A673 (cell line): Measurements from ENCODE around the gene DPYSL4. TPM values are rescaled to one million over a fixed set of nuclear protein-coding genes. Genes with fewer than 3 reads are reported as not detected.
"Not testable (repeated sequence)": the region's sequence is repeated elsewhere in the genome, so short reads cannot be mapped to it uniquely, and the experiment has no call there.

ENCODE experiments used
- BruUV-seq: library from RNA; stranded (reverse); fragments of 400-500 nt; replicated peaks from 2 replicates; lab custom pipeline; 2021; lab: Mats Ljungman, UMichigan
- CTCF ChIA-PET: fragments of 300-600 bp; sonication (Branson Sonifier 250); formaldehyde crosslinking; loops from one replicate; lab custom pipeline; 2022; ENCODE audit warnings: antibody characterized with exemption; lab: Charles Lee
- POLR2A ChIA-PET: fragments of 300-600 bp; sonication (Branson Sonifier 250); formaldehyde crosslinking; loops from one replicate; lab custom pipeline; 2022; ENCODE audit warnings: antibody characterized with exemption; ENCODE audit not compliant: low non-redundant PET; lab: Charles Lee
- DNase-seq: peaks from one replicate; pipeline ENCODE4 v3.0.0-alpha.2; 2015; ENCODE audit warnings: low spot score
- H3K27ac ChIP-seq: fragments of 200-600 bp; sonication (generic); 2 replicates; pipeline ENCODE4 v1.5.1; 2016; ENCODE audit warnings: mixed run types, low read depth, mild to moderate bottlenecking, mixed read lengths, antibody characterized with exemption, low read length; ENCODE audit not compliant: poor library complexity, severe bottlenecking
- H3K27me3 ChIP-seq: fragments of 200-600 bp; sonication (generic); replicated peaks from 2 replicates; pipeline ENCODE4 v1.6.1; 2017; ENCODE audit warnings: mixed run types, low read depth, mild to moderate bottlenecking, mixed read lengths, antibody characterized with exemption, low read length; ENCODE audit not compliant: insufficient read depth, poor library complexity
- H3K36me3 ChIP-seq: fragments of 200-600 bp; sonication (generic); 2 replicates; pipeline ENCODE4 v1.6.1; 2016; ENCODE audit warnings: mixed run types, mild to moderate bottlenecking, mixed read lengths, antibody characterized with exemption, low read length; ENCODE audit not compliant: insufficient read depth, poor library complexity, severe bottlenecking
- H3K4me1 ChIP-seq: fragments of 200-600 bp; sonication (generic); 2 replicates; pipeline ENCODE4 v1.6.1; 2017; ENCODE audit warnings: mixed run types, mild to moderate bottlenecking, mixed read lengths, antibody characterized with exemption, low read length; ENCODE audit not compliant: insufficient read depth, poor library complexity, severe bottlenecking
- H3K4me3 ChIP-seq: fragments of 200-600 bp; sonication (generic); 2 replicates; pipeline ENCODE4 v1.5.1; 2016; ENCODE audit warnings: low read depth, mixed run types, mild to moderate bottlenecking, mixed read lengths, low read length; ENCODE audit not compliant: poor library complexity, severe bottlenecking
- H3K9me3 ChIP-seq: fragments of 200-600 bp; sonication (generic); 2 replicates; pipeline ENCODE4 v1.6.1; 2016; ENCODE audit warnings: mixed run types, low read depth, mild to moderate bottlenecking, mixed read lengths, antibody characterized with exemption, low read length; ENCODE audit not compliant: poor library complexity, severe bottlenecking
- CTCF ChIP-seq: fragments of 300-800, 200-600 bp; sonication (generic); conservative IDR thresholded peaks from 2 replicates; pipeline ENCODE4 v1.5.1; 2017; ENCODE audit warnings: low read depth, mild to moderate bottlenecking, antibody characterized with exemption, low read length, moderate library complexity, mixed read lengths
- EZH2 ChIP-seq: fragments of 200-600 bp; sonication (generic); IDR thresholded peaks from 2 replicates; pipeline ENCODE4 v1.6.1; 2017; ENCODE audit warnings: borderline replicate concordance, low read depth, mild to moderate bottlenecking, mixed read lengths, antibody characterized with exemption, low read length; ENCODE audit not compliant: poor library complexity, severe bottlenecking
- intact Hi-C: fragments of 100-400 bp; cut with micrococcal nuclease; formaldehyde crosslinking; loops from one replicate; pipeline ENCODE4 v1.10.0; 2022; ENCODE audit not compliant: unreplicated experiment
- total RNA-seq: library from RNA; stranded (reverse); gene quantifications from 2 replicates; pipeline ENCODE4 v1.2.3, GENCODE V29; 2021

The DPYSL4 gene
- total RNA-seq, 1 experiment from 2014 or later, result 13.1 TPM

DNA sequence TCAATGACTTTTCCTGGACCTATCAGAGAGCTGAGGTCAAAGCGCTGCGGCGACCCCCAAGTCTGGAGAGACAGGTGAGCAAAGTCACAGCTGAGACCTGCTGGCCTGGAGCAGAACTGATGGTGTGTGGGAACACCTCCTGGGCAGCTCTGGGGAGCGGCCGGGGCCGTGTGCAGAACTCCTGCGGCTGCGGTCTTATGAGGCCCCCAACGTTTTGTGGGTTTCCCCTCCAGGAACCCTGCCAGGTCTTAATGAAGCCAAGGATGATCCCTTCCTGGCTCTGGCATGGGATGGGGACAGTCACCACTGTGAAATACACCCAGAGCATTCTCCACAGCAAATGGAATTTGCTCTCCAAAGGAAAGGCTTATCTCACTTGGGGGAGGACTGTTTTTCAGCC is 26.1 kb downstream of the DPYSL4 start:
- DNase-seq, result no peak
- Histone ChIP-seq H3K9me3 (no peaks in the 10 kb centered on the region), H3K4me3 (no peak overlapping the region), H3K27ac (no peak overlapping the region), H3K27me3 (no peaks in the 10 kb centered on the region), H3K36me3 (no peaks in the 10 kb centered on the region), H3K4me1 (no peaks in the 10 kb centered on the region)
- no TSS peak for BruUV-seq
- intact Hi-C loops, result no loop called here
- ChIA-PET POLR2A (no interaction called here), CTCF (no interaction called here)
- TF ChIP-seq CTCF (no peak), EZH2 (no peak)

- Histone ChIP-seq H3K36me3 (no peaks in the 10 kb centered on the region), H3K27me3 (no peaks in the 10 kb centered on the region), H3K9me3 (no peaks in the 10 kb centered on the region), H3K27ac (no peak overlapping the region), H3K4me3 (no peak overlapping the region), H3K4me1 (no peaks in the 10 kb centered on the region)
- intact Hi-C loops, result no loop called here
- CTCF ChIA-PET, result no interaction called here
- POLR2A ChIA-PET, result no interaction called here
- TF ChIP-seq CTCF, result no peak
- no peak for TF ChIP-seq EZH2
- no TSS peak for BruUV-seq
- DNase-seq, result no peak
Observed at GRCh38 chr10:132213917-132214316, 27.2 kb downstream of the DPYSL4 start.

- BruUV-seq, H3K4me3 ChIP-seq, H3K36me3 ChIP-seq, H3K27me3 ChIP-seq, DNase-seq, intact Hi-C loops, H3K4me1 ChIP-seq, H3K27ac ChIP-seq, POLR2A ChIA-PET, CTCF ChIA-PET, H3K9me3 ChIP-seq: not testable (repeated sequence)
Observed at GRCh38 chr10:132216441-132216840, 29.7 kb downstream of the DPYSL4 start.

DNA sequence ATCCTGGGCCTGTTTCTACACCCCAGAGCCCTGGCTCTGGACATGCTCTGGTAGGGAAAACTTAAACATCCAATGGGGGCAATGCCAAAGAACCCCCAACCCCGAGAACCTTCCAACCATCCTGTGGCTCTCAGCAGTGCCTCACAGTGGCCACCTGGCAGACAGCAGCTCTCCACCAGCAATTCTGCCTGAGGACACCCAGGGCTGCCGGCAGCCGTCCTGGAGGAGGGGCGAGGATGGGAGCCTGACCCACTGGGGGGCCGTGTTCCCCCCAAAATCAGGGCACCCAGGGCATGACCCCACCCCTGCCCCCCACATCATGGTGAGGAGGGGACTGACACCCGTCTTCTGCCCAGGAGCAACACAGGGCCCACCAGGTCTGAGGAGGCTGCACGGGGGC is 32.7 kb downstream of the DPYSL4 start:
- Histone ChIP-seq H3K4me1 (no peaks in the 10 kb centered on the region), H3K9me3 (no peaks in the 10 kb centered on the region), H3K27me3 (no peaks in the 10 kb centered on the region), H3K27ac (no peak overlapping the region), H3K4me3 (no peak overlapping the region), H3K36me3 (no peaks in the 10 kb centered on the region)
- no TSS peak for BruUV-seq
- POLR2A ChIA-PET, result no interaction called here
- intact Hi-C loops, result no loop called here
- DNase-seq, result no peak
- TF ChIP-seq CTCF (peak; percentile 35; the same call in 1 of the 2 replicates), EZH2 (no peak)
- CTCF ChIA-PET, result no interaction called here
